GM19467 (cell line): Measurements from ENCODE around the gene SYNRG.

Experiments
- ATAC-seq: cut with Tn5 transposase; IDR thresholded peaks from one replicate; pipeline ENCODE4 v1.9.1; 2021; ENCODE audit warnings: mild to moderate bottlenecking, moderate library complexity; ENCODE audit not compliant: unreplicated experiment

The SYNRG gene

DNA sequence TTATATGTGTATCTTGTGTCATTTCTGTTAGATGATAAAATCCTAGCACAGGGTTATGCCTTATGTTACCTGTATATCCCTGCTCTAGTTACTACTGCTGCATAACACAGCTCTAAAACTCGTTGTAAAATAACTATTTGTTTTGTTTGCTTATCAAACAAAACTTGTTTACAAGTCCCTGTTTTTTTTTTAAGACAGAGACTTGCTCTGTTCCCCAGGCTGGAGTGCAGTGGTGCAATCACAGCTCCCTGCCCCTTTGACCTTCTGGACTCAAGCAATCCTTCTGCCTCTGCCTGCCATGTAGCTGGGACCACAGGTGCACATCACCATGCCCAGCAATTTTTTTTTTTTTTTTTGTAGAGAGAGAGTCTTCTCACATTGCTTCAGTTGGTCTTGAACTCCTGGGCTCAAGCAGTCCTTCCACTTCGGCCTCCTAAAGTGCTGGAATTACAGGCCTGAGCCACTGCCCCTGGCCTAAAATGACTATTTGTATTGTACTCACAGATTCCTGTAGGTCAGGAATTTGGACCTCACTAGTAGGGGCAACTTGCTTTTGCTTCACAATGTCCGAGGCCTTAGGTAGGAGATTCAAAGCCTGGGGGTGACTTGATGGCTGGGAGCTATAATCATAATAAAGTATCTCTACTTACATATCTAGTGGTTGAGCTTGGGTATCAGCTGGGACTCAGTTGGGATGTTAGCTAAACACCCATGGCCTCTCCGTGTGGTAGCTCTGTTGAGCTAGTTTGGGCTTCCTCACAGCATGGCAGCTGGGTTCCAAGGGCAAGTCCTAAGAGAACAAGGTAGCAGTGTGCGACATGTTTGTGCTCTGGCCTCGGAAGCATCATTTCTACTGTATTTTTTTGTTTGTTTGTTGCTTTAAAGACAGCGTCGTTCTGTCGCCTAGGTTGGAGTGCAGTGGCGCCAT, 106.9 kb downstream of the SYNRG start:
- ATAC-seq, result no peak

DNA sequence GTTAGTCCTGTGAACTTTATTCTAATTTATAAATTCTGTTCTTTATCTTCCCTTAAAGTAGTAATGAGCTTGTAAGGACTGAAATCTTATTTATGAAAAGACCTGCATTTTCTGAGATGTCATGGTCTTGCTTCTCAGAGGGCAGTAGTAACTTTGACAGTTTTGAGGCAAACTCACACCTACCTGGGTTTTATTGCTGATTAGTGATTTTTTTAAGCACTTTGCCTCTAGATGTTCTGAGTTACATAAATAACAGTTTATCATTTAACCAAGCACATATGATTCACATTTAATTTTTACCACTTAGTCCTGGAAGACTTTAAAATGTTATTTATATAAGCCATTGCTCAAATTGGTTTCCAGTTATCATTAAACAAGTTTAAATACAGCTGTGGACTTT, 108.8 kb downstream of the SYNRG start:
- no peak for ATAC-seq

DNA sequence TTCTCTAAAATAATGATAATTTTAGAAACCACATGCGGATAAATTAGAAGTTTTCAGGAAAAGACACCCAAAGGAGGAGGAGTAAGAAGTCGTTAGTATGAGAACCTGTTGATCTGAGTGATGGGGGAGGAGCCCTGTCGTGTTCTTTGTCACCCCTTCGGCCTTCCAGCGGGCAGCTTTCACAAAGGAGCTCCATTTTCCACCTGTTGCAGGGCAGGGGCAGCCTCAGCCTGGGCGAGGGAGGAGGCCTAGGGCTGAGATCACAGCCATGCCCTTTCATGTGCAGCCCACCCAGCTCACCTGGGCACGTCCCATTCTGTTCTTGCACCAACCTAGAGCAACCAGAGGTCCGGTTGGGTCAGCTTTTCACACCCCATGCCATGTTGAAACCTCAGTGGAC, 114.2 kb downstream of the SYNRG start:
- ATAC-seq, result no peak

DNA sequence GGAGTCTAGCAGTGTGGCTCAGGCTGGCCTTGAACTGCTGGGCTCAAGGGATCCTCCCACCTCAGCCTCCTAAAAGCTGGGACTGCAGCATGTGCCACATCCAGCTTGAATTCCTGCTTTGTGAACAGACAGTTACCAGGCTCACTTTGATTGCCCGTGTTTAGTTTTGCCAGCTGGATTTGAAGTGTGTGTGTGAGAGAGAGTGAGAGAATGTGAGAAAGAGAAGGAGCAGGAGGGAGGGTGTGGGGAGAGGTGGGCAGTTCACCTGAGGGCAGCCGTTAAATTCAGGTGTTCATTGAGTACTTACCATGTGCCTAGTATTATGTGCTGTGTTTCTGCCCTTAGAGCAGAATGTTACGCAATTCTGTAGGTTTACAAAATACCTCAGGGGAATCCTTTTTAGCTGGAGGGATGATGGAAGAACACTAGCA, 114.8 kb downstream of the SYNRG start:
- no peak for ATAC-seq

DNA sequence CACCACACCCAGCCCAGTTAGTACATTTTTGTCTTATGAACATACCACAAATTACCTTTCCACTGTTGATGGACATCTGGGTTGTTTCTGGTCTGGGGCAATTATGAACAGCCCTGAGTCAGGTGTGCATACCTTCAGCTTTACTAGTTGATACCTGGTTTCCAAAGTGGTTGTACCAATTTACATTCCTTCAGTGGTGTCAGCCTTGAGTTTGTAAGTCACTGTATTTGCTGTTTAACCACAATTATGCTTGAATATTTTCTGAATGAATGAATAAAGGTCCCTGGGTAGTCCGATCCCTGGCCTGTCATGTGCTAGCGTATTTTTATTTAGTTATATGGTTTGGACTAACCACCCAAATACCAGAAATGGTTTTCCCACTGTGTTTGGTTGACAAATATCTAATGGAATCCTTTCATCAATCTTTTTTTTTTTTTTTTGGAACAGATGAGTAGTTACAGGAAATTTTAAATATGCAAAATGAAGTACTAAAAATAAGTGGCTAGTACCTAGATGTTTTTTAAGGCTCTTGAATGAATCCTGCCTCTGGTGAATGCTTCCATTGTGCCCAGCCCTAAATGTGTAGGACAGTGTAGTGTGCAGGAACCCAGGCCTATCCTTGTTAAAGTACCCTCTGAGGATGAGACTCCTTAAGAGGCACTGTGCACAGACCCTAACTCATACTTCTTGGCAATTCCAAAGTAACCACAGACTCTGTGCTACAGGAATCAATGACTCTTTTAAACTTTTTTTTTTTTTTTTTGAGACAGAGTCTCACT, 115.8 kb downstream of the SYNRG start:
- no peak for ATAC-seq

DNA sequence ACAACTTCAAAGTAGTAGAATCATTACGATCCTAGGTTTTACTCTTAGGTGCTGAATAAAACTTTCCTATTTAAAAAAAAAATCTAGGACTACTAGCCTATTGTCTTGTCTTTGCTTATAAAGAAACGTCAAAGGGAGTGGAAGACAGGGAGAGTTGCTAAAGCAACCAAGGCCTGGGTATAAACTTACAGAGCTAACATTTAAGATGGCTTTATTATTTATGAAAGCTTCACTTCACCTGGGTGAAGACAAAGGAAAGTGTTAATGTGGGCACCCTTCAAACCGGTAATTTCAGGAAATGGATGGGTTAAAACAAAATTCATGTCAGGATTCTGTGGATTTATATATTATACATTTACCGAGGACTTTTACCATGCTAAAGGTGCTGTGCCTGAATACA, 117.1 kb downstream of the SYNRG start:
- no peak for ATAC-seq

DNA sequence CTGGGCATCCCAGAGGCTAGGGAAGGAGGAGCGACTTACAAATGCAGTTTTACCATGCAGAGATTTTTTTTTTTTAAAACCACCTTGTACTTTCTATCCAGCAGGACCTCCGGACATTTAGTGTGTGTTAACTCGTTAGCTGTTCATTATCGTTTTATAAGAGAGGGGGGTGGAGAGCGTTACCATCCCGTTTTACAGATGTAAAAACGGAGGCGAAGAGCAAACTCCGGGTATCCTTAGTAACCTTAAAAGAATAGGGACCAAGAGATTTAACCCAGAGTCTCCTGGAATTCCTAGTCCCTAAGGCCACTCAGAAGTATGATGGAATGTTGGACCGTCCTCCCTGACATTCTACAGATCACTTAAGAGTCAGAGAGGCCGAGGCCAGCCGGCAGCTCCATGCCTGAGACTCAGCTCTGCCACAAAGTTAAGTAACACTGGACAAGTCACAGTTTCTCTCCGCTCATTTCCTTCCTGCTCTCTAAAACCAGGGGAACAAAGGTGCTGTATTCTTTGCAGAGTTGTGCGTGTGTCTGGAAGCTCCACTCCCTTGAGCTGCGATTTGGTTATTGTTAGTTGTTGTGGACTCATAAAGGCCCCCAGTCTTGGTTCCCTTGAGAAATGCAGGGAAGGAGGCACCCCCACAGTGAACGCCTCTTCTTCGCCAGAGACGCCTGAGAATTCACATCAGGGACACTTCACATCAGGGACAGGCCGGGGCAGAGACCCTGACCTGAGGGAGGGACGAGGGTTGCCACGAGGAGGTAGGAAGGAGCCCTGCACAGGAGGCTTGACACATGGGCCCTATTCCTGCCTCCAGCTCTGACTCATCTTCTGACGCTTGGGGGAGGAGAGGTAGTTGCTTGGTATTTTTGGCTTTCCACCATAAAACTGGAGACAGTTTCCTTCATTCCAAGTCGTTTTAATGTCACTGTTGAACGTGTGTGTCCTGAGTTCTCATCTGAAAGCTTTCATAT, 118.3 kb downstream of the SYNRG start:
- ATAC-seq, result no peak

DNA sequence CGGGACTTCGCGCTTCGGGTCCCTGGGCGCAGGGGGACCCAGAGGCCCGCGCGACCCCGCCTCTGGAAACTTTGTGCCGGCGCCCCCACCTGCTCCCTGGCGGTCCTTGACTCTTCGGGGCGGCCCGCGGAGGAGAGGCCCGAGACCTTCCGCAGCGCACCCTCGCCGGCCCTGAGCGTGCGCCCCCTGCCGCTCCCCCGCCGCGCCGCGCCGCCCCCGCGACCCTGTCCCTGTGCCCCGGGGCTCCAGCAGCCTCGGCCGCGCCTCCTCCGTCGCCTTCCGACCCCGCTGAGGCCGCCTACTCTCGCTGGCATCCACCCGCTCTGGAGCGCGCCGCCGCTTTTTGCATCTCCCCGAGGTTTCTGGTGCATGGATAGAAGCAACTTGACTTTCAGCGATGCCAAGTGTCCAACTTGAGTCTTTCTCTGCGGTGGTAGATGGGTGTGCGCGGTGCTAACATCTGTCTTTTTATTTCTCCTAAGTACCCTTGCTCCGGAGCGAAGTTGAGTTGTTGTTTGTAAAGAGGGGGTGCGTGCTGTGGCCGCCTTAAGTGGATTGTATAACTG, 119.1 kb downstream of the SYNRG start:
- ATAC-seq, result peak; percentile 55

DNA sequence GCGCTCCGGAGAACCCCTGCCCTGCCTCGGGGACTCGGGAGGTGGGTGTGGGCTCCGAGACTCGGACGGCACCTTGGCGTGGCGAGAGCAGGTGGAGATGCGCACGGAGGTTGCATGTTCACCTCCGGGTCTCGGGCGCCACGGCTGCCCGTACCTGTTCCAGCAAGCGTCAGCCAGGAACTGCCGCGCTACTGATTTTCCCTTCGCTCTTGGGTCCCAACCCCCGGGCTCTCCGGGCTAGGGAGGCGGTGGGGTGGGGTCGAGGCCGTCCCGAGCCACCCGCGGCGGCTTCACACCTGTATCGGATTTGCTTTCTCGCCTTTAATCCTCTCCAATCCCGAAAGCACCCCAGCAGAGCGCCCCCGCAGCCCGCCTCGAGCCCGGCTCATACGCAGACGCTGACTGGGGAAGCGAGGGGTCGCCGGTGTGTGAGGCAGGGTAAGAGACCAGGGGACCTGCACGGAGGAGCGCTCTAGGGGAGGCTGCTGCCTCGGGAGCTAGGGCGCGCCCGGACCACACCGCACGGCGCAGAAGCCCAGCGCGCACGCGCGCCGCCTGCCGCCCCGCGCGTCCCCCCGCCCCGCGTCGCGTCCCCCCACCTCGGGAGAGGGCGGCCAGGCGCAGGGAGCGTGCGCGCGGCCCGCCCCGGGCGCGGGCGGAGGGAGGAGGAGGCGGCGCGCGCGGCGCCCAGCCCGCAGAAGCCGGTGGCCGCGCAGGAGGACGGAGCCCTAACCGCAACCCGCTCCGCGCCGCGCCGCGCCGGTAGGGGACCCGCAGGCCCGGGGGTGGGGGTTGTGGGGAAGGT, 119.8 kb downstream of the SYNRG start, which contains the start of gene DUSP14:
DUSP14 (plus strand) TSS at position 695 of the 805 bp plus-strand sequence. CDS start 22,382 bp downstream, outside the sequence.
- ATAC-seq, result peak; percentile 61

DNA sequence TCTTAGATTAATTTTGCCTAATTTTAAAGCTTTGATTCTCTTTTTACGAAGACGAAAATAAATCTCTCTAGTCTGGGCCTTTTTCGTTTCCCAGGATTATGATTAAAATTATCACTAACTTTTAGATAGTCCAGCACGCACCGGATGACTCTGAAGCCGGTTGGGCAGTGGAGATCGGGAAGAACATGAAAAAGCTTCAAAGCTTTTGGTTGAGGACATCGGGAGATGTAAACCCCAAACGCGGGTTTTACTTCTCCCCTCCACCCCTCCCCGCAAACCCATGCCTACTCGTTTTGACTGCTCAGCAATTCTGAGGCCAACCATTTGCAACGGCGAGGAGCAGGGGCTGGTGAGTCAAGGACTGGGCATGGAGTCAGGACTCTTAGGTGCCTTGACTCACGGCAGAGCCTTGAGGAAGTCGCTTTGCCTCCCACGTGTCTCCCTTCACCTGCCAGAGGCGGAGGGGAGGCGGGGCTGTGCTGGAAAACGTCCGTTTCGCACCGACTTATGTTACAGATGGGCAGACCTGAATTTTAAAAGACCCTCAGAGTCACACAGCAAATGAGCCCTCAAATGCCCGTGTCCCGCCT, 120.5 kb downstream of the SYNRG start:
- no peak for ATAC-seq

DNA sequence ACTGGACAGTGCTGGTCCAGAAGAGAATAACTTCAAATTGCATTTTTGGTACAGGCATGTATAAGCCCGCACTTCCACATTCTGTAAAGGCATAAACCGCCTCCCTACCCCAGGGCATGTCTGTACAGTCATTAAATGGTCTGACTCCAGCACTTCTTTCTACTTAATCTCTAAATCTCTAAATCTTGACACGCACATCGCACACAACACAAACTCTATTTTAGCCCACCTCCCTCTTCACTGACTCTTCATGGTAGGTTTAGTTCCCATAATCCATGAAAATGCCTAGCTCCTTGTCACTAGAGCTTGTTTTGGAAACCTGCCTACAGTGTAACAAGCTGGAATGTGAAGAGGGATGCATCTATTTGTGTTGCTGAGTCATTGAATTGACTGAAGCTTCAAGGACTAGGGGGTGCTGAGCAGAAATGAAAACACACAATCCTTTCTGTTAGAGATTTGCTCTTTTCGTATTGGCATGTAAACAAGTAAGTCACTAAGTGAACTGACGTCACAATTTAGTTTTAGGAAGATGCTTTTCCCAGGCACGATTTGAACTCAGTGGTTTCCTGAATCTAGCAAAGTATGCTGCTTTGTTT, 121.1 kb downstream of the SYNRG start:
- ATAC-seq, result no peak

DNA sequence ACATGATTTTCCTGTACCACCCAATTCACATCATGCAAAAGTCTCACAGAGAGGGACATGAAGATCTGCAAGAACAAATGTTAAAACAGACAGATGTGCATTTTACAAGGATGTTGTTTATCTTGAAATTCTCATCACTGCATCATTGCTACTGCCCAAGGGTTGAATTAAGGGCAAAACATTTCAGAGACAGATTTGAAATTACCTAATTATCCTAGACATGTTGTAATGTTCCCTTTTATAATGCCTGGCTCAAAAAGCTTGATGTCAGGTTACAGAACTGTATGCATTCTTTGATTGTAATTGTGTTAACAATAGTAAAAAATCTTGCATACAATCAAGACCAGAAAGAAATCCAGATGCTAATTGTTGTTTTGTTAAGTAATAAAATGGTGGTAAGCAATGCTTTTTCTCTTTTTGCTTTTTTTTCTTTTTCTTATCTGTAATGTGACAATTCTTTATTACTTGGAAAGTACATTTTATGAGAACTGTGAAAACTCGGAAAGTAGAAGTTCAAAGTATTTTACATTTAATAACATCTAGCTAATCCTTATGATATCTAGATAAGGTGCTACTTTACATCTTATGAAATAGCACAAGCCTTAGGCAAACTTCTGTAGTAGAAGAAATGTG, 123.2 kb downstream of the SYNRG start:
- no peak for ATAC-seq

DNA sequence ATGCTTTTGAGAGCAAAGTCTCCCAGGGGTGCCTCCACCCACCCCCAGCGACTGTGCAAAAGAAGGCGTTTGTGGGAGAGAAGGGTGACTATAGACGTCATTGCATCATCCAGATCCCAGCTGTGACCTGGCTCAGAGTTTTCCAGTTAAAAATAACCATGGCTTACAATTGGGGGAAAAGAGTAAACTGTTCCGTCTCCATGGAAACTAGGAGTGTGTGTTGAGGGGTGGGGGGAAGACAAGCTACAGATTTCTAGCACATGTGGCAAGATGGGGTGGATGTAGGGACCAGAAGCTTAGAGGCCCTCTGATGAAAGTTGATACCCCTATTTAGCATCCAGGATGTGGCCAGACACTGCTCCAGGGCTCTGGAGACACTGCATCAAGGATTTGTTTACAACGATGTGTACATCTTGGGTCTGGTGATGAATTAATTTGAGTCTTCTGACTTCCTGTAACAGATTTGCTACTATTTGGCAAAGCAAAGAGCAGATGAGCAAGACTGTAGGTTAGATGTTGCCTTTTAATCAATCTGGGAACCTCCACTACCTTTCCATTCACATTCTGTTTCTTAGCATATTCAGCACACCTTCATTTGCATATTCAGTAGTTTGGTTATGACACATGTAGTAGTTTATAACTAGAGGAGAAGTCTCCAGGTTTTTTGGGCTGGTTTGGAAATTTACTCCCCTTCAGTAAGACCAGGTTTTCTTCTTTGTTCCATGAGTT, 125.7 kb downstream of the SYNRG start:
- no peak for ATAC-seq

DNA sequence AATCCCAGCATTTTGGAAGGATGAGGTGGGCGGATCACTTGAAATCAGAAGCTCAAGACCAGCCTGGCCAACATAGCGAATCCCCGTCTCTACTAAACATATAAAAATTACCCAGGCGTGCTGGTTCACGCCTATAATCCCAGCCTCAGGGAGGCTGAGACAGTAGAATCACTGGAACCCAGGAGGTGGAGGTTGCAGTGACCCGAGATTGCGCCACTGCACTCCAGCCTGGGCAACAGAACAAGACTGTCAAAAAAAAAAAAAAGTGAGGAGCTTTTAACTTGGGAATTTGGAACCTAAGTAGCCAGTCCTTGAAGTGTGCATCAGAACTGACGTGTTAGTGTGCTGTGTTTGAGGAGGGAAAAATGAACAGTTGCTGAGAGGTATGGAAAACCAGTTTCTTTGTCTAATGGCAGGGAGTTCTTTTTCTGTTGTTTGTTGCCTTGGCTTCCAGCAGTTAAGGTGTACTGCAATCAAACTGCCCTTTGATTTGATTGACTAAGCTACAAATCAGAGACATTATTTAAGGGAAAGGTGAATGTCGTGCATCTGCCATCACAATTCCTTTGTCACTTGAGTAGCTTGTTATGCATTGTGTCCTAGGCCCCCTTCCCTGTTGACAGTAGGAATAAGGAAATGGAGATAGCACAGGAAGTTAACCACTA, 128.1 kb downstream of the SYNRG start:
- ATAC-seq, result no peak

DNA sequence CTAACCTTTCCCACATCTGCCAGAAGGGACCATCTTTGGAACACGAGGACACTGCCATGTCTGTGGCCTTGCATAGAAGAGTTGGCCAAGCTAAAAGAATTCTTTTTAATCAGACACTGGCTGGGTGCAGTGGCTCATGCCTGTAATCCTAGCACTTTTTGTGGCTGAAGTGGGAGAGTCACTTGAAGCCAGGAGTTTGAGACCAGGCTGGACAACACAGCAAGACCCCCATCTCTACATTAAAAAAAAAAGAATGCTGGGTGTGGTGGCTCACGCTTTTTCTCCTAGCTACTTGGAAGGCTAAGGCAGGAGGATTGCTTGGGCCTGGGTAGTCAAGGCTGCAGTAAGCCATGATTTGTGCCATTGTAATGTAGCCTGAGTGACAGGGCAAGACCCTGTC, 128.8 kb downstream of the SYNRG start:
- no peak for ATAC-seq

DNA sequence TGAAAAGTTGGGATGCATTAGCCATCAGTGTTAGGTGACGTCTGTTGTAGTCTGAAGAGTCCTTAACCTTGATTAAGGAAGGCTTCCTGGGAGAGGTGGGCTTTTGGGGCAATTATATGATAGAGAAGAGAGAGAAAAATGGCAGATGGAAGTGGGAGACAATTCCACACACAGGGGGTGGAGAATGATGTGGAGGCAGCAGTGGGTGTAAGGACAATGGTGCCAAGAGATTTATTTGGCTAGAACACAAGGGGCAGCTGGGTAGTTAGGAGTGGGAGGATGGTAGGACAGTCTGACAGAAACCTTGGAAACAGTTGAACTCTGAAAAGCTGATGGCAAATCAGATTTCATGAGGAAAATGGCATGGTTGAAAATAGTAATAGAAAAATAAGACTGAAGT, 130.2 kb downstream of the SYNRG start:
- no peak for ATAC-seq

DNA sequence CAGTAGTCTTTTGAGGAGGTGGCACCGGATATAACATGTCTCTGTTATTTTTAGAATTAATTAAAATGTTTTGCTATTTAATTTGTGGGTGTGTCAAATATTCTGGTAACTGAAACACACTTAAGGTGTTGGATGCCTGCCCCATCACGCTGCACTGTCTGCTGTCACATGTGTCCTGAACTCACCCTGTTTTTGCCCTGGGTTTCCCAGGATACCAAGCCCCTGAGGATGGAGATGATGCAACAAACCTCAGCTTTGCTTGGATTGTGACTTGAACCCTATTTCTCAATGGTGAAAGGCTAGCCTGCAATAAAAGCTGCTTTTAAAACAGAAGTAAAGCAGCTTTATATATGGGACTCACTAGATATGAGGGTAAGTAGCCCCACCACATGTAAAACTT, 131.0 kb downstream of the SYNRG start:
- ATAC-seq, result no peak
